ENCODE data around the gene LGALS9.
"Not testable (repeated sequence)": the region's sequence is repeated elsewhere in the genome, so short reads cannot be mapped to it uniquely, and the experiment has no call there.

Gene LGALS9

GRCh38 chr17:27674335-27674734, 43.3 kb downstream of the LGALS9 start:
- ChIA-PET POLR2A (no interaction called here), CTCF (interaction anchor here (1.2 kb wide), 1 partner anchor 82 kb away, joined by 3 read pairs; no protein-coding TSS in a partner anchor)
- no peak for DNase-seq (ENCODE audit: extremely low spot score)
- TF ChIP-seq, protein P1, sequence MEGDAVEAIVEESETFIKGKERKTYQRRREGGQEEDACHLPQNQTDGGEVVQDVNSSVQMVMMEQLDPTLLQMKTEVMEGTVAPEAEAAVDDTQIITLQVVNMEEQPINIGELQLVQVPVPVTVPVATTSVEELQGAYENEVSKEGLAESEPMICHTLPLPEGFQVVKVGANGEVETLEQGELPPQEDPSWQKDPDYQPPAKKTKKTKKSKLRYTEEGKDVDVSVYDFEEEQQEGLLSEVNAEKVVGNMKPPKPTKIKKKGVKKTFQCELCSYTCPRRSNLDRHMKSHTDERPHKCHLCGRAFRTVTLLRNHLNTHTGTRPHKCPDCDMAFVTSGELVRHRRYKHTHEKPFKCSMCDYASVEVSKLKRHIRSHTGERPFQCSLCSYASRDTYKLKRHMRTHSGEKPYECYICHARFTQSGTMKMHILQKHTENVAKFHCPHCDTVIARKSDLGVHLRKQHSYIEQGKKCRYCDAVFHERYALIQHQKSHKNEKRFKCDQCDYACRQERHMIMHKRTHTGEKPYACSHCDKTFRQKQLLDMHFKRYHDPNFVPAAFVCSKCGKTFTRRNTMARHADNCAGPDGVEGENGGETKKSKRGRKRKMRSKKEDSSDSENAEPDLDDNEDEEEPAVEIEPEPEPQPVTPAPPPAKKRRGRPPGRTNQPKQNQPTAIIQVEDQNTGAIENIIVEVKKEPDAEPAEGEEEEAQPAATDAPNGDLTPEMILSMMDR (IDR thresholded peaks at IDR 0.05; ENCODE audit: control extremely low read depth, extremely low read depth, low read depth, missing control alignments): no peak

GRCh38 chr17:27677191-27677590, 46.2 kb downstream of the LGALS9 start:
- no peak for DNase-seq (ENCODE audit: extremely low spot score)
- ChIA-PET CTCF (interaction anchor here (1.3 to 2.3 kb wide), 2 partner anchors 14 to 23 kb away, joined by 3 to 8 read pairs; no protein-coding TSS in a partner anchor), POLR2A (no interaction called here)
- TF ChIP-seq, protein P1 (IDR thresholded peaks at IDR 0.05; ENCODE audit: control extremely low read depth, extremely low read depth, low read depth, missing control alignments): no peak

- POLR2A ChIA-PET; DNase-seq (ENCODE audit: extremely low spot score): not testable (repeated sequence)
- CTCF ChIA-PET: interaction anchor here (1.1 kb wide), 1 partner anchor 70 kb away, joined by 3 read pairs; no protein-coding TSS in a partner anchor
Observed at GRCh38 chr17:27686322-27686721, 55.3 kb downstream of the LGALS9 start.

GRCh38 chr17:27690882-27691281, 59.9 kb downstream of the LGALS9 start:
- TF ChIP-seq, protein P1 (IDR thresholded peaks at IDR 0.05; ENCODE audit: control extremely low read depth, extremely low read depth, low read depth, missing control alignments): no peak
- DNase-seq (ENCODE audit: extremely low spot score): no peak
- CTCF ChIA-PET: no interaction called here
- POLR2A ChIA-PET: no interaction called here

DNA sequence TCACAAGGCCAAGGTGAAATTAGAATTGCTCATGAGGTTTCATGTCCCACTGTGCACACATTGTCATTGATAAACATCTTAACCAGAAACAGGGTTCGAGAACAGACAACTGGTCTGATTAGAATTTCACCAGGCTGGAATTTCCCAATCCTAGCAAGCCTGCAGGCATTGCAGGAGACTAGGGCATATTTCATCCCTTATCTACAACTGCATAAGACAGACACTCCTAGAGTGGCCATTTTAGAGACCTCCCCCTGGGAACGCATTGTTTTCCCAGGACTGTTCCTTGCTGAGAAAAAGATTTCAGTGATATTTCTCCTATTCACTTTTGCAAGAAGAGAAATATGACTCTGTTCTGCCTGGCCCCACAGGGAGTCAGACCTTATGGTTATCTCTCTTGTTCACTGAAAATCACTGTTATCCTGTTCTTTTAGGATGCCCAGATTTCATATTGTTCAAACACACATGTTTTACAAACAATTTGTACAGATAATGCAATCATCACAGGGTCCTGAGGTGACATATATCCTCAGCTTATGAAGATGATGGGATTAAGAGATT, 64.3 kb downstream of the LGALS9 start:
- POLR2A ChIA-PET; DNase-seq (ENCODE audit: extremely low spot score): not testable (repeated sequence)
- CTCF ChIA-PET: interaction anchor here (1.5 kb wide), 1 partner anchor 43 kb away, joined by 3 read pairs; no protein-coding TSS in a partner anchor
